Measurements from ENCODE around the gene NOTUM.

The NOTUM gene

DNA sequence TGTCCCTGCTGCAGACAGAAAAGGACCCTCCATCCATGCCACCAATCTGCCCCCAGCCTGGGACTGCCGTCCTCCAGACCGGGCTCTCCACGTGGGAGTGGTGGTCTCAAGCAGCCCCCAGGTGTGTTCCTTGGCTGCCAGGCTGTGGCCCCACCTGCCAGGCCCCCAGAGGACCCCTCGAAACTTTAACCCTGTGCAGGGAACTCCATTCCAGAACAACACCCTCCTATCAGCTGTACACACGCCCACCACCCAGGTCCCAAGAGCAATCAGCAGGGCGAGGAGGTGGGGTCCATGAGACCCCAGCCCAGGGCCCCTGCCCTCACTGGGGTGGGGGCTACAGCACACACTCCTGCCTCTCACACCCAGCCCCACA is 25.3 kb downstream of the NOTUM start:
- DNase-seq (ENCODE audit: low read depth): no peak

DNA sequence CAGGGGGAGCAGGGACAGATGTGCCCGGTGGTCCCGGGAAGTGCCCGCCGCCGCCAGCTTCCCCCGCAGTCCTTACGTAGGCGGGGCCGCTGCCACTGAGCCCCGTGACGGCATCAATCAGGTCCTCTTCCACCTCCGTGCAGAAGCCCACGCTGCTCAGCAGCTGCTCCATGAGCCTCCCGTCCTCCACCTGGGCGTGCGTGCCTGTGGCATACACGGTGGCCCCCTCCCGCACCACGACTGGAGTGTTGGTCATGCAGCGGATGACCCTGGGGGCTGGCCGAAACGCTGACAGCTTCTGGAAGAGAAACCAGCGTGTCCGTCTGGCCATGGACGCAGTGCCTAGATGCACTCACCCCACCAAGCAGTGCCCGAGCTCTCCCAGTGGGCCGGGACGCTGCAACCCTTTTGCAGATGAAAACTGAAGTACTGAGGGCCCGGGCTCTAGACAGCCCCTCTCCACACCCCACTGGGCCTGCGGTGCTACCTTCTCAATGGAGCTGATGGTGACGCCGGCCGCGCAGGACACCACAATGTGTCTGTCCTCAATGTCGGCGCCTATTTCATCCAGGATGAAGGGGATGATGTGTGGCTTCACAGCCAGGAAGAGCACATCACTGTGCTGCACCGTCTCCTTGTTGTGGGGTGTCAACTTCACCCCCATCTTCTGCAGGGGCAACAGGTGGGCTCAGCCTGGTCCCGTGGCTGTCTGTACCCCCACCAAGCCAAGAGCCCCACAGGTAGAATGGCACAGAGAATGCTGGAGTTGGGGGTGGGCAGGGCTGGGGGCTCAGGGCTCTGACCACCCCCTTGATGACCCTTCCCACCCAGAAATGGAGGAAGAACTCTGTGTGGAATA is 25.9 kb downstream of the NOTUM start:
- no peak for DNase-seq (ENCODE audit: low read depth)

GRCh38 chr17:81934098-81934757 is 26.8 kb downstream of the NOTUM start:
- no peak for DNase-seq (ENCODE audit: low read depth)

DNA sequence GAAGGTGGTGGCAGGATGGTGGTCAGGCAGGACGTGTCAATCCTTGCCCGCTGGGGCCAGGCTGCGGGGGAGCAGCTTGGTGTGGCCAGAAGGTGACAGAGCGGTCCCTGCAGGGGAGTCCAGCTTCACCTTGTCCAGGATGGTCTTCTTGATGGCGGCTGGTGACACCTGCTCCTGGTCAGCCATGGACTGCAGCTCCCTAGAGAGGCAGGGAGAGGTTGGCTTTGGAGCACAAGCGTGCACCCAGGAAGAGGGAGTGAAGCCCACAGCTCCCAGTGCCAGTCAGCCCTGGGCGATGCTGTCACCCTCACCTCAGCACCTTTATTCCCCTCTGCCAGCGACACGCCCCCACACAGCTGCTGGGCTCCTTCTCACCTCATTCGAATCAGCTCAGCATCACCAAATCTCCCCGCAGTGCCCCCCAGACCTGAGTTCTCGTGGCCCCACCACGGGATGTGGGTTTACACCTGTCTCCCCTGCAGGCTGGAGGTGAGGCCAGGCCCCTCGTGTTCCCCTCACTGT is 27.7 kb downstream of the NOTUM start:
- DNase-seq (ENCODE audit: low read depth): no peak

DNA sequence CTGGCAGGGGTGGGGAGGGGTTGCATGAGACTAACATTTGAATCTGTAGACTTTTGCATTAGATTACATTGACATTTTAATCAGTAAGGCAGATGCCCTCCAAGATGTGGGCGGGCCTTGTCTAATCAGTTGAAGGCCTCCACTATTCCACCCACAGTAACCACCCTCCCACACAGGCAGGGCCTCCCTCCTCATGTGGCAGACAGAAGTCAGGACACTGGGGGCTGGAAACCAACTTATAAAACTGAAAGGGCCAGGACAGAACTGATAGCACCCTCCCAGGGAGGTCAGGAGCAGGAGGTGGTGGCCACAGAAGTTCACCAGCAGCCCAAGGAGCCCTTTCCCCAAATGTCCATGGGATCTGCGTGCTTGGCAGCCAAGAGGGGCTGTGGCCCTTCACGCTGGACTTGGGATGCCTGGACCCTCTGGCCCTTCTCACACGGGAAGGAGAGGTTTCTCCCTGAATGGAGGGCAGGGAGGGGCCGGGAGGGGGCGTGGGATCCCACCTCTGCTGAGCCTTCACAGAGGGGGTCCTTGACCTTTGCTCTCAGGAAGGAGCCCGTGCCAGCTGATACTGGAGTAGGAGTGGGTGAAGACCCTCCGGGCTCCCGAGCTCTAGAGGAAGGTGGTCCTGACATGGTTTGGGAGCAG is 28.5 kb downstream of the NOTUM start:
- DNase-seq (ENCODE audit: low read depth): no peak

DNA sequence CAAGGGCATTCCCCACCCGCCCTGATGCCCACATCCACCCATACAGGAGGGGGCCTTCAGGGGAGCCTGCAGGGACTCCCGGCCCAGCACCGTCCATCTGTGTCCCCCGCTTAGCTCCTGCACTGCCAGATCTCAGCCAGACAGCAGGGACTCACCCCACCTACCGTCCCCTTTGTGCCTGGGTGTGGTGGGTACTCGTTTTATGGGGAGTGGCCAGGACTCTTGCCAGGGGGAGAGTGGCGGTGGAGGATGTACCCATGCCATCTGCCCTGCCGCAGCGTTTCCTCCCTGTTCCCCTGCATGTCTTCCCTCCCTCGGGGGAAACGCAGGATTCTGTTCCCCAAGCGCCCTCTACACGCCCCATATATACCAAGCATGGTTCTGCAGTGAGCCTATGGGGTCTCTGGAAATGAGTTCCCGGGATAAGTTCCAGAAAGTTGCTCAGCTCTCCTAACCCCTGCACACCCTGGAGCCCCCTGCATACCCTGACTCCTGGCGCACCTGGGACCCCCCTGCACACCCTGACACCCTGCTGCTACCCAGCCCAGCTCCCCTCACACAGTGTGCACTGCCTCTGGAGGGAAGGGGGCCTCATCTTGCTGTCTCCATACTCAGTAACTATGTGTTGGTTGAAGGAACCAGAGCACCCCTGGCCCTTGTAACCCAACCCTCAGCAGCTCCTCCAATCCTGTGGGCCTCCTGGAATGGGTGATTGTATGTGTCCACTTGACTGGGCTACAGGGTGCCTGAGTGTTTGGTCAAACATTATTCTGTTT is 29.2 kb downstream of the NOTUM start:
- DNase-seq (ENCODE audit: low read depth): no peak

- DNase-seq (ENCODE audit: low read depth): no peak
Observed at GRCh38 chr17:81931189-81931556, 29.8 kb downstream of the NOTUM start.

DNA sequence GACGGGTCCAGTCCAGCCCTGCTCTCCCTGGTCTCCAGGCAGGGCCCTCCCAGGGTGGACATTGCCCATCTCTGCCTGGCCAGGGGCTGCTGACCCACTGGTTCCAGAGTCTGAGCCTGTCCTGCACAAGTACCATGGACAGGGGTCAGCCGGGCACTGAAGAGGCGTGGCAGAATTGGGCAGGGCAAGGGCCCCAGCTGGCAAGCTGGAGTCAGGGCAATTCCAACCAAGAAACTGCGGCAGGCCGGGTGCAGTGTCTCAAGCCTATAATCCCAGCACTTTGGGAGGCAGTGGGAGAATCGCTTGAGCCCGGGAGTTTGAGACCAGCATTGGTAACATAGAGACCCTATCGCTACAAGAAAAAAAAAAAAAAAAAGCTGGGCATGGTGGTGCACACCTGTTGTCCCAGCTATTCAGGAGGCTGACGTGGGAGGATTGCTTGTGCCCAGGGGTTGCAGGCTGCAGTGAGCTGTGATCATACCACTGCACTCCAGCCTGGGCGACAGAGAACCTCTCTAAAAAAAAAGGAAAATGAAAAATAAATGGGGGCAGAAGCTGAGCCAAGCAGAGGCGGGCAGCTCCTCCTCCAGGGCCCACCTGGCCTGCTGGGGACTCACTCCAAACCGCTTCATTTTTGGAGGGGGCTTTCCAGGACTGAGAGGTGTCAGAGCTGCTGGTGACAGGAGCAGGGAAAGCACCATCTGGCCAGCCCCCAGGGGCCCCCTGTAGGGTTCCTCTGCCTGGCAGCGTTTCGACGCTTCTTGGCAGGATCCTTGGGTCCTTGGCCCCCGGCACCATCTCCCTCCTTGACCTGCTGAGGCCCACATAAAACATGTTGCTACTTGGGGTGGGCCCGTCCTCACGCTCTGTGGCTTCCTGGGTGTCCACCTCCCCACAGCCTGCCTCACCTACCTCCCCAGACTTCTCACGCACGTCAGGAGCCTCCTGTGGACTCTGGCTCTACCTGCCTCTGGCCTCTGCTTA is 30.6 kb downstream of the NOTUM start:
- DNase-seq (ENCODE audit: low read depth): no peak

- no peak for DNase-seq (ENCODE audit: low read depth)
Observed at GRCh38 chr17:81929253-81930141, 31.5 kb downstream of the NOTUM start.

- DNase-seq (ENCODE audit: low read depth): no peak
Observed at GRCh38 chr17:81928544-81929252, 32.3 kb downstream of the NOTUM start.

DNA sequence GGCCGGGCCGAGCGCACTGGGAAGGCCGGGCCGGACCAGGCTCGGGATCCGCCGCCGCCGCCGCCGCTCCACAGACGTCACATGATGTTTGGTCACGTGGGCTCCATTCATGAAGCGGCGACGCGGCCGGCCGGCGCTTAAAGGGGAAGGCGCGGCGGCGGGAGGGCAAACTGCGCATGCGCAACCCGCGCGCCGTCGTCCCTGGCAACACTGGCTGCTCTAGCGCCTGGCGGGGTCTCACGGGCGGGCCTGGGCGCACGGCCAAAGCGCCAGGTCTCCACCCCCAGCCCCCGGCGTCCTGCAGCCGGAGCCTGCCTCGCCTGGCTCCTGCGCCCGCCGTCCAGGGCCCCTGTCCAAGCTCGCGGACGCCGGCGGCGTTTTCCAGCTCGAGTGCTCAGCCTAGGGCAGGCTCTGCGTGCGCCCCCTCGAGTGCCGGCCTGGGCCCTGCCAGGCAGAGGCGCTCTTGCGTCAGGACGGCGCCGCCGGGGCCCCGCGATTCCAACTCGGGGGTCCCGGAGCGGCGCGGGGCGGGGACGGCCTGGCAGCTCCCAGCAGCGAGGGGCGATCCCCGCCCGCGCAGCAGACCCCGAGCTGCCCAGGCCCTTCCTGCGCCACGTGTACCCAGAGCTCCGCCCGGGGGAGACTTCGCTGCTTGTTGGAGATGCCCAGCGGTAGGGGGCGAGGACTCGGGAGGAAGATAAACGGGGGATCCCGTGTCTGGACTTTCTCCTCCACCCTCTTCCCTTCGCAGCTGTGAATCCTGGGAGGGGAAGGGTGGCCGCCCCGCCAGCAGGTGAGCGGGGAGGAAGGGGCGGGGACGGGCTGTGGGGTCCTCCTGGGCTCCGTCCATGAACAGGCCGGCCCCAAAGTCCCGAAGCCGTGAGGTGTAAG is 33.1 kb downstream of the NOTUM start, which contains the start of gene MAFG:
Gene MAFG, minus strand, starts transcription at position 83 of the 891 bp plus-strand sequence. CDS start 4,550 bp downstream, outside the sequence.
- DNase-seq (ENCODE audit: low read depth): peak; percentile 82

GRCh38 chr17:81927152-81927652 is 33.8 kb downstream of the NOTUM start:
- DNase-seq (ENCODE audit: low read depth): peak; percentile 38

GRCh38 chr17:81926451-81927151 is 34.4 kb downstream of the NOTUM start:
- DNase-seq (ENCODE audit: low read depth): peak; percentile 66

GRCh38 chr17:81925860-81926450 is 35.0 kb downstream of the NOTUM start:
- DNase-seq (ENCODE audit: low read depth): no peak

DNA sequence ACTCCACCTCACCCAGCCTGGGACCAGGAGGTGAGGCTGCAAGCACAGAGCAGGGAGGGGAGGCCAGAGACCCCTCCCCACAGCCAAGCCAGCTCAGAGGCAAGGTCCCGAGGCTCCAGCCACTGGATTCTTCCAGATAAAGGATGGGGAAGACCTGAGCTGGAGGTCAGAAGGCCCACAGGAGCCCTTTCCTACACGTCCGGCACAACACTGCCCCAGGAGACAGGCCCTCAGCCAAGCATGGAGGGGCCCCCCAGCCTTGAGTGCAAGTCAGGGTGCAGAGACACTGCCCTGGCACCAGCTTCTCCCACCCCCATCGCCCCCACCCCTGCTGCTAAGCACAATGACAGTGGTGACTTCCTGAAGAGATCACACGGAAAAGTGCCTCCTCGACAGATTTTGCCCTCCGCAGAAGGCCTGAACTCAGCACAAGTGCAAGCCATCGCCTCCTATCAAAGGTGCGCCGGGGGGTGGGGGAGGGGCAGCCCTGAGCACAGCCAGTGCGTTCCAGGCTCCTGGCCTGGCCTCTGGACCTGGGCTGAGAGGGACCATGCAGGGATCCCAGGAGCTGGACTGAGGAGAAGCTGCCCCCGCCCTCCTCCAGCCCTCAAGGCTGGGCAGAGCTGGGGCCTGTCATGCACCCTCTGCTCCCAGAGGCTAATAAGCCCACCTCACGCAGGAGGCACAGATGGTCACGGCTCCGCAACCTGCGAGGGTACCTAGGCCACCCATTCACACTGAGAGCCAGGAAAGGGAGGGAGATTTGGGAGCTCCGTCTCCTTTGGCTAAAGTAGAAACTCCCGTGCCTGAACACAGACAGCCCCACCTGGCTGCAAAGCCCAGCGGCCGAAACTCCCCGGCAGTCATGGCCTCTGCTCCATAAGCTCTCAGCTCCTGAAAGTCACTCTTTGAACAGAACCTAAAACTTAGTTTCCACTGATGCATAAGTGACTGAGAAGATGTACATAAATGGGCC is 36.1 kb downstream of the NOTUM start:
- DNase-seq (ENCODE audit: low read depth): no peak
